ENCODE results near the gene CTBP1.

Gene CTBP1

DNA sequence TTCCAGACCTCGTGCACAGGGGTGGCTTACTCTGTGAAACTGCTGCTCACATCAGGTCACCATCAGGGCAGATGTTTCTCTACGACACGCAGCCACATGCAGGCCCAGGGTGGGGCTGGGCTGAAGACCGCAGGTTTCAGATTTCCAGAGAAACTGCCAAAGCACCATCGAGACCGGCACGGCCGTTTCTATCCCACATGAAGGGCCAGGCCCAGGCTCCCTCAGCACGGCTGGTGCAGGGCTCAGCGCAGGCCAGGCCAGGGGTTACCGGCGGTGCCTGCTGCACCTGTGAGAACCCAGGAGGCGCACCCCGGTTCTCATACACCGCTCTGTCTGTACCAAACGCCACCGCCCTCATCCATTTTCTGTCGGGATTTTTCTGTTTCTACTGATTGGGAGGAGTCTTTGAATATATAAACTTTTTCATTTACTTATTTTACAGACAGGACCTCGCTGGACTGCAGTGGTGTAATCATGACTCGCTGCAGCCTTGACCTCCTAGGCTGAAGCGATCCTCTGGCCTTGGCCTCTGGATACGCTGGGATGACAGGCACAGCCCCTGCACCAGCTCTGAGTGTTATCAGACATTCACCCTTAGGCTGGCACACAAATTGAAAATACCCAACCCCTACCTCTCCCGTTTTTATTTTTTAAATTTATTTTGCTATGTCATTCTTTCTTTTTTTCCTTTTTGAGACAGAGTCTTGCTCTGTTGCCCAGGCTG is 17.1 kb downstream of the CTBP1 start:
- no peak overlapping the region for H3K4me3 ChIP-seq (replicated peaks; ENCODE audit: low read depth, low read length)
- TF ChIP-seq, protein P1, sequence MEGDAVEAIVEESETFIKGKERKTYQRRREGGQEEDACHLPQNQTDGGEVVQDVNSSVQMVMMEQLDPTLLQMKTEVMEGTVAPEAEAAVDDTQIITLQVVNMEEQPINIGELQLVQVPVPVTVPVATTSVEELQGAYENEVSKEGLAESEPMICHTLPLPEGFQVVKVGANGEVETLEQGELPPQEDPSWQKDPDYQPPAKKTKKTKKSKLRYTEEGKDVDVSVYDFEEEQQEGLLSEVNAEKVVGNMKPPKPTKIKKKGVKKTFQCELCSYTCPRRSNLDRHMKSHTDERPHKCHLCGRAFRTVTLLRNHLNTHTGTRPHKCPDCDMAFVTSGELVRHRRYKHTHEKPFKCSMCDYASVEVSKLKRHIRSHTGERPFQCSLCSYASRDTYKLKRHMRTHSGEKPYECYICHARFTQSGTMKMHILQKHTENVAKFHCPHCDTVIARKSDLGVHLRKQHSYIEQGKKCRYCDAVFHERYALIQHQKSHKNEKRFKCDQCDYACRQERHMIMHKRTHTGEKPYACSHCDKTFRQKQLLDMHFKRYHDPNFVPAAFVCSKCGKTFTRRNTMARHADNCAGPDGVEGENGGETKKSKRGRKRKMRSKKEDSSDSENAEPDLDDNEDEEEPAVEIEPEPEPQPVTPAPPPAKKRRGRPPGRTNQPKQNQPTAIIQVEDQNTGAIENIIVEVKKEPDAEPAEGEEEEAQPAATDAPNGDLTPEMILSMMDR (IDR thresholded peaks at IDR 0.05; ENCODE audit: low read length, missing control alignments), result no peak
- DNase-seq (ENCODE audit: low read depth), result no peak

DNA sequence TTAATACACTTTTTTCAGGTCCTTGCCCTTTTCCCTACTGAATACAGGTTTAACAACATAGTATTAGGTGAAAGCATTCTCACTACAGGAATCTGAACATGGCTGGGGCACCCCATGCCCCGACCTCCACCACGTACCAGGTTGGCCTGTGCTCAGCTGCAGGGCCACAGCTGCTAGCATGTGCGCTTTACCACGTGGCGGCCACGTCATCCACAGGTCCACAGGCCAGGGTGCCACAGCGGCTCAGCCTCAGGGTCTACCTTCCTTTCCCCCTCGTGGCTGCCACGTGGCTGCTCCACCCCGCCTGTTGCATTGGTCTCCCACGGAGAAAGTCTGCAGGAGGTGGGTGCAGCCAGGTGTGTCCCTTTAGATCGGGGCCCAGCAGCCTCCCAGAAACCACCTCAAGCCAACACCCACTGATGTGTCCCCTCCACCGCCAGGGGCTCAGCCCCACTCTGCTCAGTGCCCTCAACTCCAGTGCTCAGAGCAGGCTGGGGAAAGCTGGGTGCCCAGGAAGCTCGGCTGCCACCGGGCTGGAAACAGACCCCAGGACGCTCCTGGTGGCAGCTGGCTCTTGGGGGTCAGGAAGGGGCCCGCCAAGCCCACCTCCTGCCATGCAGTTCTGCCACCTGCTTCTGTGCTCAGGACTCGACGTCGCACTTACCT is 17.8 kb downstream of the CTBP1 start:
- no peak overlapping the region for H3K4me3 ChIP-seq (replicated peaks; ENCODE audit: low read depth, low read length)
- TF ChIP-seq, protein P1 (IDR thresholded peaks at IDR 0.05; ENCODE audit: low read length, missing control alignments), result no peak
- no peak for DNase-seq (ENCODE audit: low read depth)

DNA sequence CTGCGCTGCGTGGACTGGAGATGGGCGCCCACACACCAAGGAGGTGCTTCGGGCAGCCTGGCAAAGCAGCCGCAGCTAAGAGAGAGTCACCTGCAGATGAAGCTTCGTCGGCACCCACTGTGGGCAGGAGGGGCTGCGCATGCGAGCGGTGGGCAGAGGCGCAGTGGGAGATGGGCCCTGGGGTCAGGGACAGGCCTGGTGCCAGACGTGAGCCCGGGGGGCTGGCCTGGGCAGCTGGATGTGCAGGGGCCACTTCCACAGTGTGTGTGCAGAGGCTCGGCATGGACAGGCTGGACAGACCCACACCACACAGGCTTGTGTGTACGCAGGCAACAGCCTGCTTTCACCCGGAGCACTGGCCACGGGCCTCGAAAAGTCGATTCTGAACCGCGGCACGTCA is 18.6 kb downstream of the CTBP1 start:
- TF ChIP-seq, protein P1 (IDR thresholded peaks at IDR 0.05; ENCODE audit: low read length, missing control alignments), result no peak
- H3K4me3 ChIP-seq (replicated peaks; ENCODE audit: low read depth, low read length), result no peak overlapping the region
- DNase-seq (ENCODE audit: low read depth), result no peak

DNA sequence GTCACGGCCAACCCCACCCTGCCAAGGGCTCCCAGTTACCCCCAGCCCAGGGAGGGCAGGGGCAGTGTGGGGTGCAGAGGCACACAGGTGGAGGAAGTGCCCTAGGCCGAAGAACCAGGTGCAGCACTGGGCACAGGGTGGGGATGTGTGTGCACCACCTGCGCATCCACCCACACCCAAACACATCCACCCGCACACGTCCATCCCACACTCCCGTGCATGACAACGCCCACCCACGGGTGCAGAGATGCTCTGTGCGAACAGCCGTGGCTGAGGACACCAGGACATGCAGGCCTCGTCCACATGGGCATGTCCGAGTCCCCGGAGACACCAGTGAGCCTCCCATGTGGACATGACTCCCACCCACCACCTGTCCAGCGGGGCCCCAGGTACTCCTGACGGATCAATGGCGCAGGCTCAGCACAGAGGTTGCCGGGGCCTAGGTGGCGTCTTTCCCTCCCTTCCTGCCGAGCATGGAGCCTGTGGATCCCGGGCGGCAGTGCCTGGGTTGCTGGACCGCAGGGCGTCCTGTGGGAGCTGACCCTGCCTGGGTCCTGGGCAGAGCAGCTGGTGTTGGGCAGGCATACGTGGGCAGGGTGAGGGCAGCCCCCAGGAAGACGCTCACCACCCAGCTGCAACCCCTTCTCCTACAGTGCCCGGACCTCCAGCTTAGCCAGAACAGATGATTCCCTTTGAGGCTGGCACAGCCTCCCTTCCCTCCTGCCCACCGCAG is 19.6 kb downstream of the CTBP1 start:
- DNase-seq (ENCODE audit: low read depth), result no peak
- no peak overlapping the region for H3K4me3 ChIP-seq (replicated peaks; ENCODE audit: low read depth, low read length)
- TF ChIP-seq, protein P1 (IDR thresholded peaks at IDR 0.05; ENCODE audit: low read length, missing control alignments), result no peak

DNA sequence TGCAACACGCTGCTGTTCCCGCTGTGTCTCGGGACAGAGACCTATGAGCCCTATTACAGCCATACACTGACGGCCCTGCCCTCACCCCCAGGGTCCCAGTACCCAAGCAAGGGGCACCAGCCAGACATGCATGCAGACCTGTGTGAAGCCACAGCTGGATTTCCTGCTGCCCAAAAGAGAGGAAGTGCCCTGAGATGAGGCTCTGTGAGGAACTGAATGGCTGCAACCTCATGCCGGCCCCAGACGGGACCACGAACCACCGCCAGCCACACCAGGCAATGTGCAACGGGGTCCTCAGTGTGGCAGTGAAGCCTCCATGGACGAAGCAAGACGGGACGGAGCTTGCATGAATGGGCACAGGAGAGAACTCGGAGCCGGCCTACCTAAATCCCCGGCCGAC is 21.1 kb downstream of the CTBP1 start:
- no peak for DNase-seq (ENCODE audit: low read depth)
- TF ChIP-seq, protein P1 (IDR thresholded peaks at IDR 0.05; ENCODE audit: low read length, missing control alignments), result no peak
- H3K4me3 ChIP-seq (replicated peaks; ENCODE audit: low read depth, low read length), result no peak overlapping the region

DNA sequence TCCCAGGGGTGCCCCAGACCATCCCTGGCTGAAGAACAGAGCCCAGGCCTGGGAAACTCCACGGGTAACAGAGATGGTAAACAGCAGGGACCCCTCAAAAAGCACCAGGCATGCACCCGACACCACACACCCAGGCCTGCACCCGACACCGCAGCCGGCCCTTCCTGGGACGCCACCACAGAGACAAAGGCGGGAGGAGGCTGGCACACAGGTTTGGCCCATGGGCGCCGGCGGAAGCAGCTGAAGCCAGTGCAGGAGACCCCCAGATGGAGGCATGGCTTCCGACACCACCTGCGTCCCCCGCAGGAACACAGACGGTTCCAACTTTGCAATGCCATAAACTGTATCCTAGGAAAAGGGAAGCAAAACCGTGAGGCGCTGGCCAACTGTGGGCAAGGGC is 22.3 kb downstream of the CTBP1 start:
- no peak overlapping the region for H3K4me3 ChIP-seq (replicated peaks; ENCODE audit: low read depth, low read length)
- TF ChIP-seq, protein P1 (IDR thresholded peaks at IDR 0.05; ENCODE audit: low read length, missing control alignments), result no peak
- no peak for DNase-seq (ENCODE audit: low read depth)

All from fibroblast of pulmonary artery (primary cell).